ENCODE data around the gene ANKLE1.
A peak's percentile ranks its signal among the peaks of the same experiment; 100 is the strongest.

ANKLE1 gene

GRCh38 chr19:17243211-17243829 lies 38.4 kb upstream of the ANKLE1 start:
- Mint-ChIP-seq H3K27me3 (no peaks in the 10 kb centered on the region), H3K4me1 (peaks cover 21 to 23% of the 10 kb centered on the region in 2 donors), H3K4me3 (no peak overlapping the region), H3K9me3 (no peaks in the 10 kb centered on the region), H3K36me3 (peaks cover 1 to 6% of the 10 kb centered on the region in 2 donors), H3K27ac (no peak overlapping the region)
- DNase-seq, result no peak
- no peak for ATAC-seq (replicated peaks)

GRCh38 chr19:17243830-17244617 lies 37.7 kb upstream of the ANKLE1 start:
- peak overlapping the region; percentile 92 for H3K27ac Mint-ChIP-seq

GRCh38 chr19:17244618-17245534 lies 36.8 kb upstream of the ANKLE1 start:
- peaks cover 0 to 5% of the 10 kb centered on the region in 2 donors for H3K36me3 Mint-ChIP-seq
- peak overlapping the region; percentile 71 to 84 for H3K4me3 Mint-ChIP-seq
- peaks cover 21 to 23% of the 10 kb centered on the region in 2 donors for H3K4me1 Mint-ChIP-seq
- H3K9me3 Mint-ChIP-seq, result no peaks in the 10 kb centered on the region
- ATAC-seq (replicated peaks) (peak in 1 of 2 donors; percentile 22), DNase-seq (no peak)
- H3K27ac Mint-ChIP-seq, result peak overlapping the region; percentile 92
- H3K27me3 Mint-ChIP-seq, result no peaks in the 10 kb centered on the region

More at GRCh38 chr19:17243830-17244617, 37.7 kb upstream of the ANKLE1 start:
- Mint-ChIP-seq H3K27me3 (no peaks in the 10 kb centered on the region), H3K4me1 (peaks cover 21 to 23% of the 10 kb centered on the region in 2 donors), H3K9me3 (no peaks in the 10 kb centered on the region), H3K36me3 (peaks cover 0 to 5% of the 10 kb centered on the region in 2 donors), H3K4me3 (peak overlapping the region; percentile 71 to 84)
- DNase-seq (no peak), ATAC-seq (replicated peaks) (no peak)

- Mint-ChIP-seq H3K36me3 (peaks cover 0 to 4% of the 10 kb centered on the region in 2 donors), H3K4me3 (peak within 1 kb of the TSS; percentile 98), H3K27me3 (no peaks in the 10 kb centered on the region), H3K4me1 (peaks cover 21 to 23% of the 10 kb centered on the region in 2 donors), H3K9me3 (no peaks in the 10 kb centered on the region), H3K27ac (peak within 1 kb of the TSS; percentile 99)
- ATAC-seq (replicated peaks), result peak in 1 of 2 donors; percentile 27
- DNase-seq, result no peak
These were observed 36.1 kb upstream of the ANKLE1 start, which contains the start of gene NR2F6 for GRCh38 chr19:17245535-17245984. Gene NR2F6 (minus strand): TSS chr19:17245919. CDS start chr19:17245220, 699 bp downstream.

- ATAC-seq (replicated peaks), result peak; percentile 10 to 20
- no peaks in the 10 kb centered on the region for H3K9me3 Mint-ChIP-seq
- no peak for DNase-seq
- no peaks in the 10 kb centered on the region for H3K36me3 Mint-ChIP-seq
- no peaks in the 10 kb centered on the region for H3K27me3 Mint-ChIP-seq
- peak overlapping the region; percentile 75 for H3K27ac Mint-ChIP-seq
- peak overlapping the region; percentile 98 for H3K4me3 Mint-ChIP-seq
- peaks cover 20 to 21% of the 10 kb centered on the region in 2 donors for H3K4me1 Mint-ChIP-seq
These were observed 34.8 kb upstream of the ANKLE1 start for GRCh38 chr19:17246681-17247425.

- DNase-seq, result no peak
- Mint-ChIP-seq H3K36me3 (no peaks in the 10 kb centered on the region), H3K4me1 (peaks cover 12 to 15% of the 10 kb centered on the region in 2 donors), H3K27me3 (no peaks in the 10 kb centered on the region), H3K4me3 (no peak overlapping the region), H3K9me3 (no peaks in the 10 kb centered on the region), H3K27ac (no peak overlapping the region)
- no peak for ATAC-seq (replicated peaks)
These were observed 33.5 kb upstream of the ANKLE1 start for GRCh38 chr19:17248011-17248776.

- no peaks in the 10 kb centered on the region for H3K36me3 Mint-ChIP-seq
- H3K27ac Mint-ChIP-seq, result no peak overlapping the region
These were observed 31.7 kb upstream of the ANKLE1 start for GRCh38 chr19:17249887-17250548.

GRCh38 chr19:17254636-17255035 lies 27.1 kb upstream of the ANKLE1 start:
- Mint-ChIP-seq H3K9me3 (peaks cover 3 to 4% of the 10 kb centered on the region in 2 donors), H3K27ac (no peak overlapping the region), H3K4me3 (no peak overlapping the region), H3K27me3 (no peaks in the 10 kb centered on the region), H3K4me1 (no peaks in the 10 kb centered on the region), H3K36me3 (no peaks in the 10 kb centered on the region)
- ATAC-seq (replicated peaks), result no peak
- no peak for DNase-seq

More at GRCh38 chr19:17249887-17250548, 31.7 kb upstream of the ANKLE1 start:
- H3K27me3 Mint-ChIP-seq, result no peaks in the 10 kb centered on the region
- no peaks in the 10 kb centered on the region for H3K9me3 Mint-ChIP-seq
- H3K4me1 Mint-ChIP-seq, result peaks cover 8 to 15% of the 10 kb centered on the region in 2 donors
- no peak overlapping the region for H3K4me3 Mint-ChIP-seq
- DNase-seq (no peak), ATAC-seq (replicated peaks) (no peak)

GRCh38 chr19:17255150-17255621 lies 26.5 kb upstream of the ANKLE1 start:
- no peaks in the 10 kb centered on the region for H3K36me3 Mint-ChIP-seq
- no peak overlapping the region for H3K4me3 Mint-ChIP-seq
- no peak for ATAC-seq (replicated peaks)
- H3K4me1 Mint-ChIP-seq, result no peaks in the 10 kb centered on the region
- no peak for DNase-seq
- H3K27me3 Mint-ChIP-seq, result no peaks in the 10 kb centered on the region
- peaks cover 5 to 6% of the 10 kb centered on the region in 2 donors for H3K9me3 Mint-ChIP-seq
- H3K27ac Mint-ChIP-seq, result no peak overlapping the region

- H3K36me3 Mint-ChIP-seq, result peaks cover 3 to 5% of the 10 kb centered on the region in 2 donors
- peaks cover 8 to 10% of the 10 kb centered on the region in 2 donors for H3K9me3 Mint-ChIP-seq
- DNase-seq (no peak), ATAC-seq (replicated peaks) (no peak)
- peaks cover 0 to 4% of the 10 kb centered on the region in 2 donors for H3K27me3 Mint-ChIP-seq
- H3K27ac Mint-ChIP-seq, result no peak overlapping the region
- no peak overlapping the region for H3K4me3 Mint-ChIP-seq
- peaks cover 5 to 6% of the 10 kb centered on the region in 2 donors for H3K4me1 Mint-ChIP-seq
These were observed 25.6 kb upstream of the ANKLE1 start for GRCh38 chr19:17256130-17256529.

GRCh38 chr19:17259118-17259780 lies 22.5 kb upstream of the ANKLE1 start:
- DNase-seq, result no peak
- Mint-ChIP-seq H3K9me3 (peaks cover 8 to 10% of the 10 kb centered on the region in 2 donors), H3K27ac (no peak overlapping the region), H3K27me3 (peaks cover 0 to 4% of the 10 kb centered on the region in 2 donors), H3K4me1 (peaks cover 5 to 6% of the 10 kb centered on the region in 2 donors), H3K36me3 (peaks cover 3 to 5% of the 10 kb centered on the region in 2 donors), H3K4me3 (no peak overlapping the region)
- no peak for ATAC-seq (replicated peaks)

- no peak for DNase-seq
- no peak overlapping the region for H3K4me3 Mint-ChIP-seq
- peaks cover 3 to 5% of the 10 kb centered on the region in 2 donors for H3K36me3 Mint-ChIP-seq
- H3K4me1 Mint-ChIP-seq, result peaks cover 6 to 9% of the 10 kb centered on the region in 2 donors
- peaks cover 8 to 10% of the 10 kb centered on the region in 2 donors for H3K9me3 Mint-ChIP-seq
- no peak for ATAC-seq (replicated peaks)
- H3K27me3 Mint-ChIP-seq, result peaks cover 0 to 4% of the 10 kb centered on the region in 2 donors
- no peak overlapping the region for H3K27ac Mint-ChIP-seq
These were observed 21.8 kb upstream of the ANKLE1 start for GRCh38 chr19:17259934-17260333.

All from stimulated activated naive B cell treated with anti-CD40 and anti-IgM and Interleukin-4, amounts not matched to agents 10 μg/mL and 1 μg/mL and 100 μg/mL, for 72 hours (primary cell).